ENCODE data around the gene PTGDS.

- TF ChIP-seq POLR2A (IDR thresholded peaks at IDR 0.05; ENCODE audit: low read length) (no peak), GATA1 (IDR thresholded peaks at IDR 0.05; ENCODE audit: low read depth, low read length) (no peak)
Observed at GRCh38 chr9:137023583-137023991, 46.3 kb downstream of the PTGDS start.

All from erythroblast (primary cell).